Endodermal cell (in vitro differentiated cells): ENCODE results near the gene COL28A1. TPM values are rescaled to one million over a fixed set of nuclear protein-coding genes. Genes with fewer than 3 reads are reported as not detected.
A peak's percentile ranks its signal among the peaks of the same experiment; 100 is the strongest.

Experiments used
- DNase-seq: peaks from one replicate; pipeline ENCODE4 v3.0.0-alpha.2; 2017
- H3K27ac ChIP-seq: 2 replicates; pipeline ENCODE4 v1.5.1; 2013; ENCODE audit warnings: mild to moderate bottlenecking, low read depth, low read length, moderate library complexity
- H3K27me3 ChIP-seq: 2 replicates; pipeline ENCODE4 v1.6.1; 2013; ENCODE audit warnings: mild to moderate bottlenecking, low read length, moderate library complexity; ENCODE audit not compliant: insufficient read depth, control insufficient read depth, poor library complexity, severe bottlenecking
- H3K36me3 ChIP-seq: 2 replicates; pipeline ENCODE4 v1.7.0; 2013; ENCODE audit warnings: mild to moderate bottlenecking, low read length, moderate library complexity; ENCODE audit not compliant: control insufficient read depth, insufficient read depth
- H3K4me1 ChIP-seq: one replicate; pipeline ENCODE4 v1.7.0; 2013; ENCODE audit warnings: low read length; ENCODE audit not compliant: control insufficient read depth, insufficient read depth
- H3K4me3 ChIP-seq: 2 replicates; pipeline ENCODE4 v1.5.1; 2013; ENCODE audit warnings: mild to moderate bottlenecking, low read length, moderate library complexity
- H3K9ac ChIP-seq: 2 replicates; pipeline ENCODE4 v1.6.1; 2013; ENCODE audit warnings: mild to moderate bottlenecking, low read length, moderate library complexity; ENCODE audit not compliant: poor library complexity, severe bottlenecking; ENCODE audit errors: extremely low read depth
- H3K9me3 ChIP-seq: 2 replicates; pipeline ENCODE4 v1.6.1; 2013; ENCODE audit warnings: mild to moderate bottlenecking, low read length, moderate library complexity; ENCODE audit not compliant: control insufficient read depth
- H3K27ac Mint-ChIP-seq: 2 replicates; pipeline ENCODE4 v1.8.0; 2020; ENCODE audit warnings: mixed read lengths
- H3K27me3 Mint-ChIP-seq: 2 replicates; pipeline ENCODE4 v1.8.0; 2021; ENCODE audit warnings: mild to moderate bottlenecking, mixed read lengths; ENCODE audit not compliant: insufficient read depth
- H3K36me3 Mint-ChIP-seq: 2 replicates; pipeline ENCODE4 v1.8.0; 2020; ENCODE audit warnings: low read depth, mixed read lengths
- H3K4me1 Mint-ChIP-seq: 2 replicates; pipeline ENCODE4 v1.8.0; 2020; ENCODE audit warnings: mixed read lengths
- H3K4me3 Mint-ChIP-seq: 2 replicates; pipeline ENCODE4 v1.8.0; 2020; ENCODE audit warnings: mild to moderate bottlenecking, moderate library complexity, mixed read lengths
- H3K9me3 Mint-ChIP-seq: 2 replicates; pipeline ENCODE4 v1.8.0; 2020; ENCODE audit warnings: mild to moderate bottlenecking, mixed read lengths
- WGBS, 2 experiments: methylation state at CpG; one replicate each; pipeline versions ENCODE4 v1.1.5 to v1.1.7; 2013; ENCODE audit warnings: missing lambda C conversion rate in 2 of 2, mixed read lengths in 1 of 2; ENCODE audit not compliant: insufficient coverage in 1 of 2, insufficient read length in 1 of 2; 5-methylcytosine and 5-hydroxymethylcytosine counted together
- total RNA-seq, 2 donors: library from RNA; stranded (reverse); fragmentation: NEBNext Ultra II Directional in 1 of 2; extraction: Animal tissue kit (Norgen Biotek cat#: 25700) in 1 of 2; gene quantifications; 2 replicates in 1 of 2; 3 replicates in 1 of 2; pipeline ENCODE4 v1.2.1, GENCODE V29; 2021
- TF ChIP-seq, protein P1 (sequence below): fragments of 200-600 bp; sonication (generic); conservative IDR thresholded peaks from 2 replicates; pipeline ENCODE4 v1.5.0; 2021; ENCODE audit warnings: antibody characterized with exemption, mild to moderate bottlenecking

COL28A1 gene
- total RNA-seq, 2 donors from 2014 or later: 0.44 to 1.2 TPM

- H3K4me3 ChIP-seq: no peak overlapping the region
- Mint-ChIP-seq H3K27me3 (peaks cover 15% of the 10 kb centered on the region), H3K4me3 (no peak overlapping the region), H3K36me3 (no peaks in the 10 kb centered on the region), H3K4me1 (peaks cover 8% of the 10 kb centered on the region), H3K9me3 (no peaks in the 10 kb centered on the region), H3K27ac (no peak overlapping the region)
- H3K9me3 ChIP-seq: no peaks in the 10 kb centered on the region
- H3K27ac ChIP-seq: no peak overlapping the region
- H3K27me3 ChIP-seq: peaks cover 17% of the 10 kb centered on the region
- WGBS, 2 experiments: 60 to 79% methylated on average over 7 to 14 of the region's 14 CpGs
- TF ChIP-seq, protein P1, sequence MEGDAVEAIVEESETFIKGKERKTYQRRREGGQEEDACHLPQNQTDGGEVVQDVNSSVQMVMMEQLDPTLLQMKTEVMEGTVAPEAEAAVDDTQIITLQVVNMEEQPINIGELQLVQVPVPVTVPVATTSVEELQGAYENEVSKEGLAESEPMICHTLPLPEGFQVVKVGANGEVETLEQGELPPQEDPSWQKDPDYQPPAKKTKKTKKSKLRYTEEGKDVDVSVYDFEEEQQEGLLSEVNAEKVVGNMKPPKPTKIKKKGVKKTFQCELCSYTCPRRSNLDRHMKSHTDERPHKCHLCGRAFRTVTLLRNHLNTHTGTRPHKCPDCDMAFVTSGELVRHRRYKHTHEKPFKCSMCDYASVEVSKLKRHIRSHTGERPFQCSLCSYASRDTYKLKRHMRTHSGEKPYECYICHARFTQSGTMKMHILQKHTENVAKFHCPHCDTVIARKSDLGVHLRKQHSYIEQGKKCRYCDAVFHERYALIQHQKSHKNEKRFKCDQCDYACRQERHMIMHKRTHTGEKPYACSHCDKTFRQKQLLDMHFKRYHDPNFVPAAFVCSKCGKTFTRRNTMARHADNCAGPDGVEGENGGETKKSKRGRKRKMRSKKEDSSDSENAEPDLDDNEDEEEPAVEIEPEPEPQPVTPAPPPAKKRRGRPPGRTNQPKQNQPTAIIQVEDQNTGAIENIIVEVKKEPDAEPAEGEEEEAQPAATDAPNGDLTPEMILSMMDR: peak; percentile 87
- no peaks in the 10 kb centered on the region for H3K36me3 ChIP-seq
- H3K9ac ChIP-seq: no peak overlapping the region
- peaks cover 3% of the 10 kb centered on the region for H3K4me1 ChIP-seq
- DNase-seq: peak; percentile 83
These were observed 111.4 kb downstream of the COL28A1 start for GRCh38 chr7:7424151-7424873.

DNA sequence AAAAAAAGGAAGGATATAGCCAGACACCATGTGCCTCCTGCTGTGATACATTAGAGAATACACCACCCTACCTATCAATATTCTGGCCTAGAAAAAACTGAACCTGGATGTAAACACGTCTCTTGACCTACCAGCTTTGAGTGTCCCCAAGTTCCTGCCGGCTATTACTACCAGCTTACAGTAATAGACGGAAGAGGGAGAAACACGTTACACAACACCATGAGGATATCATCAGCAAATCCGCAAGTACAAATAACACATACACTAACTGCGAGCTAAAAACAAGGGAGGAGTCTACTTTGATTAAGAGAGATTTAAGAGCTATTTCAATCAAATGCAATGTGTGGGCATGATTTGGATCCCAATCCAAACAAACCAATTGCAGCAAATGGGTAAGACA, 113.0 kb downstream of the COL28A1 start:
- Histone ChIP-seq H3K27ac (no peak overlapping the region), H3K4me1 (peaks cover 3% of the 10 kb centered on the region), H3K27me3 (peaks cover 17% of the 10 kb centered on the region), H3K36me3 (no peaks in the 10 kb centered on the region), H3K4me3 (no peak overlapping the region), H3K9me3 (no peaks in the 10 kb centered on the region), H3K9ac (no peak overlapping the region)
- no peaks in the 10 kb centered on the region for H3K9me3 Mint-ChIP-seq
- 94% methylated on average over 6 of the region's 6 CpGs; no CpG with 5 or more reads in 1 of the 2 experiments for WGBS, 2 experiments
- no peak for DNase-seq
- TF ChIP-seq, protein P1: no peak
- no peaks in the 10 kb centered on the region for H3K36me3 Mint-ChIP-seq
- H3K27me3 Mint-ChIP-seq: peaks cover 9% of the 10 kb centered on the region
- no peak overlapping the region for H3K27ac Mint-ChIP-seq
- peaks cover 8% of the 10 kb centered on the region for H3K4me1 Mint-ChIP-seq
- no peak overlapping the region for H3K4me3 Mint-ChIP-seq

DNA sequence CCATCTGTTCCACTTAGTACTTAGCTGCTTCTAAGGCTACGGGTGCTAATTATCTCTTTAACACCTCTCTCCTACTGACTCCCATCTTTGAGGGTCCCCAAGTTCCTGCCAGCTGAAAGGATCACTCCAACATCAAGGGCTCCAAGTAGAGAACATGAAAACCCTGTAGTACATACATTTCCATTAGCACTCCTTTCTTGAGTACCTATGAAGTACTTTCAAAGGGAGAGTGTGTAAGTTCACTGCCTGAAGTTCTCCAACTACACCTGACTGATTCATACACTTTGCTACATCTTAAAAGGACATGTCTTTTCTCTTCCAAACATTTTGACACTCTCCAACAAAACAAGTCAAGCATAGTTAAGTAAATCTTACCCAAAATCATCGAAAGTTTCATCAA, 113.8 kb downstream of the COL28A1 start:
- Histone ChIP-seq H3K9me3 (no peaks in the 10 kb centered on the region), H3K27ac (no peak overlapping the region), H3K36me3 (no peaks in the 10 kb centered on the region), H3K27me3 (peaks cover 8% of the 10 kb centered on the region), H3K4me3 (no peak overlapping the region), H3K9ac (no peak overlapping the region), H3K4me1 (peaks cover 3% of the 10 kb centered on the region)
- no peak for DNase-seq
- Mint-ChIP-seq H3K4me1 (peaks cover 8% of the 10 kb centered on the region), H3K9me3 (no peaks in the 10 kb centered on the region), H3K36me3 (no peaks in the 10 kb centered on the region), H3K27ac (no peak overlapping the region), H3K4me3 (no peak overlapping the region), H3K27me3 (peaks cover 3% of the 10 kb centered on the region)
- WGBS, 2 experiments: 88 to 100% methylated on average over 1 to 2 of the region's 2 CpGs
- TF ChIP-seq, protein P1: no peak
